Stimulated activated CD4-positive, alpha-beta T cell treated with anti-CD3 and anti-CD28 coated beads, TNF-alpha, amount 100 ng/mL, for 4 hours (primary cell): ENCODE measurements around the gene LCNL1.
"Not testable (repeated sequence)": the region's sequence is repeated elsewhere in the genome, so short reads cannot be mapped to it uniquely, and the experiment has no call there.

ENCODE experiments used
- DNase-seq, 3 experiments: peaks; one replicate each; pipeline ENCODE4 v3.0.0-alpha.2; 2020; ENCODE audit warnings: low read depth in 3 of 3

Gene LCNL1

GRCh38 chr9:136992819-136993369 is 10.1 kb downstream of the LCNL1 start:
- no peak for DNase-seq

- DNase-seq = no peak
Measured at GRCh38 chr9:136994180-136994887, 11.5 kb downstream of the LCNL1 start.

GRCh38 chr9:136994888-136995230 is 12.1 kb downstream of the LCNL1 start:
- DNase-seq = no peak

GRCh38 chr9:136995362-136995761 is 12.6 kb downstream of the LCNL1 start:
- no peak for DNase-seq

GRCh38 chr9:136995772-136996311 is 13.0 kb downstream of the LCNL1 start:
- no peak for DNase-seq

- DNase-seq = peak in 1 of 3 experiments; percentile 15
Measured at GRCh38 chr9:136996361-136997292, 13.8 kb downstream of the LCNL1 start, which contains the start of gene CLIC3. TSS of gene CLIC3 (minus strand) at chr9:136996568. CDS start at chr9:136996543, 25 bp downstream.

GRCh38 chr9:136997371-136997770 is 14.6 kb downstream of the LCNL1 start:
- no peak for DNase-seq

- no peak for DNase-seq
Measured at GRCh38 chr9:136997830-136998234, 15.0 kb downstream of the LCNL1 start.

GRCh38 chr9:137000177-137000930 is 17.6 kb downstream of the LCNL1 start:
- no peak for DNase-seq

GRCh38 chr9:137001857-137002645 is 19.3 kb downstream of the LCNL1 start:
- no peak for DNase-seq

- DNase-seq = no peak
Measured at GRCh38 chr9:137002646-137003041, 19.9 kb downstream of the LCNL1 start.

GRCh38 chr9:137004285-137004684 is 21.5 kb downstream of the LCNL1 start:
- not testable (repeated sequence) for DNase-seq

- DNase-seq = no peak
Measured at GRCh38 chr9:137006116-137007003, 23.6 kb downstream of the LCNL1 start.

- DNase-seq = no peak
Measured at GRCh38 chr9:137007108-137007815, 24.5 kb downstream of the LCNL1 start.

- no peak for DNase-seq
Measured at GRCh38 chr9:137007816-137008270, 25.1 kb downstream of the LCNL1 start.

- DNase-seq = no peak
Measured at GRCh38 chr9:137008312-137008711, 25.5 kb downstream of the LCNL1 start.

GRCh38 chr9:137009217-137009616 is 26.4 kb downstream of the LCNL1 start:
- no peak for DNase-seq

GRCh38 chr9:137009938-137010732 is 27.3 kb downstream of the LCNL1 start:
- DNase-seq = no peak
